Fibroblast of skin of right biceps (primary cell): ENCODE results near the gene SH3RF3.

Experiments used
- DNase-seq: peaks from one replicate; pipeline ENCODE4 v3.0.0-alpha.2; 2013

The SH3RF3 gene

GRCh38 chr2:109459485-109459884 lies 330.5 kb downstream of the SH3RF3 start:
- DNase-seq: peak; percentile 47

- no peak for DNase-seq
Measured at GRCh38 chr2:109460553-109461324, 331.7 kb downstream of the SH3RF3 start.

DNA sequence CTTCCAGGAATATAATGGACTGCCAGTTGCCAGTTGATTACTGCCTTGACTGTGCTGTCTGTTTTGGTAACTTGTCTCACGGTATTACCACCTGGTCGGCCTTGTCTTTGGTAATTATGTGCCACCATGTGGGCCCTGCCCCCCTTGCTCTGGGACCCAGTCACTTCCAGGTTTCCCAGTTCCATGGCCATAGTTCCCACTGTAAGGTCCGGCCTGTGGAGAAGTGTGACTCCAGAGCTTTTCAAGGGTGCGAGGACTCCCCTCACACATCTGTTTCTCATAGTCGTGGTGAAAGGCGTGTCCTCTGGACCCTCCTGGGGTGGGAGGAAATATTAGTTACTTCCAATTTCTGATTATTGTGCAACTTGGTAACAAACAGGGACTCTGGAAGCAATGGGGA lies 334.2 kb downstream of the SH3RF3 start:
- no peak for DNase-seq

- no peak for DNase-seq
Measured at GRCh38 chr2:109463891-109464290, 334.9 kb downstream of the SH3RF3 start.

DNA sequence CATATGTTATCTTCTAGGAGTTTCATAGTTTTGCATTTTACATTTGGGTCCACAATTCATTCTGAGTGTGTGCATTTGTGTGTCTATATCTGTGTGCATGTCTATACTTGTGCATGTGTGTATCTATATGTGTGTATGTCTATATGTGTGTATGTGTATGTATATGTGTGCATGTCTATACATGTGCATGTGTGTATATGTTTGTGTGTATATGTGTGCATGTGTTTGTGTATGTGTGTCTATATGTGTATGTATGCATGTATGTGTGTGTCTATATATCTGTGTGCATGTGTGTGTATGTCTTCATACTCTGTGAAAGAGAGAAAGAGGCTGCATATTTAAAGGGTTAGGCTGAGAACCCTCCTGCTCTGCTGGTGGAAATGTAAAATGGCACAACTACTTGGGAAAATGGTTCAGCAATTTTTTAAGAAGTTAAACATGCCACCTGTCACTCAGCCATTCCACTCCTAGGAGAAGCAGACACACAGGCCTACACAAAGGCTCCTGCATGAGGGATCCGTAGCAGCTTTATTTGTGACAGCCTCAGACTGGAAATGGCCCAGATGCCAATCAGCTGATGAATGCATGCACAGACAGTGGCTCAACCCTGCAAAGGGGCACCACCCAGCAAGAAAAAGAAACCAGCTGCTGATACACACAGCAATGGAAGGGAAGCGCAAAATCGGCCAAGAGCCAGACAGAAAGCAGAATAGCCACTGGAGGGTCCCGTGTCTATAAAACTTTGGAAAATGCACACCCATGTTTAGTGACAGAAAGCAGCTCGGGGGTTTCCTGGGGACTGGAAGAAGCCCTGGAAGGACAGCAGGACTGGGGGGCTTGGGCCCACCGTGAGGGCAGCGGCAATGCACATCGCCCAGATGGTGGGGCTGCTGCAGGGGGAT lies 337.9 kb downstream of the SH3RF3 start:
- peak; percentile 73 for DNase-seq

DNA sequence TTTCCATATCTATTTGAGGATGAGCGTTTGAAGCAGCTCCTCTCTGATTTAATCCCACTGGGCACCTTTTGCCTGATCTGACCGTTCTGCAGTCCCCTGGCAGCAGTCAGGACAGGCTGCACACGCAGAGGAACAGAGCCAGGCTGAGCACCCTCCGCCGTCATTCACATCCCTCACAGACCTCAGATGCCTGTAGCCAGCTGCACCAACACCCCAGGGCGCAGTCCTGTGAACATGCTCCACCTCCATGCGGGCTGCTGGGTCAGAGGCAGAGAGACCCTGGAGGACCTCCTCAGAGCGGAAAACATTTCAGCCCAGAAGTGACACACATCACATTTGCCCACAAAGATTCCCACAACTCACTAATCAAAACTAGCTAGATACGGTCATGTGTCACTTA lies 338.7 kb downstream of the SH3RF3 start:
- no peak for DNase-seq

- DNase-seq: no peak
Measured at GRCh38 chr2:109468893-109469292, 339.9 kb downstream of the SH3RF3 start.

DNA sequence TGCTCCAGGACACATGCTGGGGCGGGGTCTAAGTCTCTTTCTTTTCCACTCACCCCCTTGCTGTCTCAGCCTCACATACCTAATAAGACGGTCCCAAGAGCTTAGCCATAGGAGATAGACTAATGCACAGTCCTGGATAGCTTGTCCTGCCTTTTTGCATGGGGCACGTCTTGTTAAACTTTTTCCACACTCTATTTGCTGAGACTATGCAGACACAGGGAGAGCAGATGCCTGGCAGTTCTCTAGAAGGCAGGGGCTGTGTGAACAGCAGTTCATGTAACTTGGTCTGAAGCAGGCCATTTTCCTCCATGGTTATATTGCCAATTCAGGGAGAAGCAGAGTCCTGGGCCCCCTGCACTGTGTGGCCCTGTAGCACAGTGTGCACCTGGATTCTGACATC lies 342.7 kb downstream of the SH3RF3 start:
- no peak for DNase-seq

- DNase-seq: peak; percentile 11
Measured at GRCh38 chr2:109472331-109472959, 343.4 kb downstream of the SH3RF3 start.

DNA sequence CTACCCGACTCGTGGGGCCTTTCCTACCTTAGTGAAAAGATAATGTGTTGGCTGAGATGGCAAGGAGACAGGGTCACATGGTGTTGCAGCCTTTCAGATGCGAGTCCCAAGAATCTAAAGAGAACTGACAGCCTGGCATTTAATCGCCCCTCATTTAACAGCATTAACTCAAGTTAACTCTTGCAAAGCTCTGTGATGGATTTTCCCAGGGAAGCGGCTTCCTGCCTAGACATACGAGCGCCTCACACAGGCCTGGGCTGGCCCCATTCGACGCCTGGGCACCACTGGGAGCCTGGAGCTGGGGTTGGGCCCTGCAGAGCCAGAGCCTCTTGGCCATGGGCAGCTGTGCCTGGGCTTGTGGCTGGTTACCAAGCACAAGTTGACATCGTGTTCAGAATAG lies 344.0 kb downstream of the SH3RF3 start:
- no peak for DNase-seq

GRCh38 chr2:109473616-109474318 lies 344.8 kb downstream of the SH3RF3 start:
- DNase-seq: no peak

GRCh38 chr2:109474319-109474825 lies 345.4 kb downstream of the SH3RF3 start:
- DNase-seq: no peak

DNA sequence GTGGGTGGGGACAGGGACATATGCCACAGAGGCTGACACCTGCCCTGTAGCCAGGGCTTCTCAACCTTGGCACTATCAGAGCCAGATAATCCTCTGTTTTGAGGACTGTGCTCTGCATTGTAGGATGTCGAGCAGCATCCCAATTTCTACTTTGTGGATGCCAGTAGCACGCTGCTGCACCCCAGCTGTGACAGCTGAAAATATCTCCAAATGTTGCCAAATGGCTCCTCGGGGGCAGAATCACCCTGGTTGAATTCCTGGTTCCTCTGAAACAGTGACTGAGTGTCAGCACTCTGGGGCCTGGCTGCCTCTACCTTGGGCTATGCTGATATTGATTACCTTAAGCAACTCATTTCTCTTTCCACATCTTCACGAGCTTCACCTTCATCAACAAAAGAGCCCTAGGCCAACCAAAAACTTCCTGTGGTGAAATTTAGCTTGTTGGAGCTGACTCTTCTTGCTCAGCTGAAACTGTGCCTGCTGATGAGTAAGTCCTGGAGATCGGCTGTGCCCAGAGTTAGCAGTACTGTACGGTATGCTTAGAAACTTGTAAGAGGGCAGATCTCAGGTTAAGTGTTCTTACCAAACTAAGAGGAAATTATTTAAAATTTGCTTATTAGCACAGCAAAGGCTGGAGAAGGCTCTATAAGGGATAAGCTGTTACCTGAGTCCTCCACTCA lies 346.7 kb downstream of the SH3RF3 start:
- DNase-seq: peak; percentile 35

DNA sequence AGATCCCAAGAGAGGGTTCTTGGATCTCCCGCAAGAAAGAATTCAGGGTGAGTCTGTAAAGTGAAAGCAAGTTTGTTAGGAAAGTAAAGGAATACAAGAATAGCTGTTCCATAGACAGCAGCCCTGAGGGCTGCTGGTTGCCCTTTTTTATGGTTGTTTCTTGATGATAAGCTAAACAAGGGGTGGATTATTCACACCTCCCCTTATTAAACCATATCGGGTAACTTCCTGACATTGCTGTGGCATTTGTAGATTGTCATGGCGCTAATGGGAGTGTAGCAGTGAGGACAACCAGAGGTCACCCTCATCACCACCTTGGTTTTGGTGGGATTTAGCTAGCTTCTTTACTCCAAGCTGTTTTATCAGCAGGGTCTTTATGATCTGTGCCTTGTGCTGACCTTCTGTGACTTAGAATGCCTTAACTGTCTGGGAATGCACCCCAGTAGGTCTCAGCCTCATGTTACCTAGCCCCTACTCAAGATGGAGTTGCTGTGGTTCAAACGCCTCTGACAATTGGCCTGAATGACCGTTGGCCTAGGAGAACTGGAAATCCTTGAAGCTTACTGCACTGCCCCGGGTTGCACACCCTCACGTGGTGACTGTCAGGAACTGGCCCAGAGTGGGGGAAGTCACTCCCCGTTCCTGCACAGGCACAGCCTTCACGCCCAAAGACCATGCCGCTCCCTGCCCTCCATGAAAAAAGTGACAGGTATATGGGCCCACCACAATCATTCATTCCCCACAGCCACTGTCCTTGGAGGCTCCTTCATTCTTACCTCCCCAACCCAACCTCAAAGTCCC lies 347.8 kb downstream of the SH3RF3 start:
- DNase-seq: no peak

DNA sequence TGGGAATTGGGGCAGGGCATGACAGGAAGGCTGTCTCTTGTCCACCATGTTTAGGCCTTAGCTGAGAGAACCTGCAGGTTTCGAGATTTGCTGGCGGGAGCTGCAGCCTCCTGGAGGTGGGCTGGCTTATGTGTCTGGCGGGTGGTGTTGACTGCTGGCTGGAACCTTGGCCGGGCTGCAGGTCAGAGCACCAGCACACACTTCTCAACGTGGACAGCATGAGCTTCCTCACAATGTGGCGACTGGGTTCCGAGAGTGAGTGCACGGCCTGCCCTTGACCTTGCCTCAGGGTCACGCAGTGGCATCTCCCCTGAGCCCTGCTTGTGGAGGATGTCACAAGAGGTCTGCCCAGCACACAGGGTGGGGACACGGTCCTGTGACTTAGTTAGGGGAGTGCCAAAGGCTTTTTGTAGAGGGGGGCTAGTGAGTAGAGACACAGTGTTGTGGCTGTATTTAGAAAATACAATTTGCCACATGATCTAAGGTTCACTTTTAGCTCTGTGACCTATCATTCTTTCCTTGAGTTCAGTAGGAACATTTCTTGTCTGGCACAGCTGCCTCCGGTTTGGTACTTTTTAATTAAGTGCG lies 350.0 kb downstream of the SH3RF3 start:
- no peak for DNase-seq

DNA sequence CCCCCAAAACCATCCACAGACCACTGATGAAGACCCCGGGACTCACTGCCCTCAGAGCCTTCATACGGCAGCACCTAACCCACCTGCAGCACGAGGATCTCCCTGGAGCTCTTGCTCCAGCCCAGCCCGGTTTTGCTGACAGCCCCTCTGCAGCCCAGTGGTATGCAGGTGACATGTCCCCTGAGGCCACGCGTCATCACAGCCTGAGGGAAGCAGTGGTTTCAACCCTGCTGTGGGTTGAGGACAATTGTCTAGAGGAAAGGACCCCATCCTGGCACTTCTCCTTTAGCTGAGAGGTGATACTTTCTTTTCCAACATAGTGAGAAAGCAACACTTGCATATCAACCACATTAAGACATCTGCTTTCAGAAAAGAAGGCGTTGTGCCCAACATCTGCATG lies 350.8 kb downstream of the SH3RF3 start:
- no peak for DNase-seq

GRCh38 chr2:109480486-109481195 lies 351.6 kb downstream of the SH3RF3 start:
- no peak for DNase-seq

DNA sequence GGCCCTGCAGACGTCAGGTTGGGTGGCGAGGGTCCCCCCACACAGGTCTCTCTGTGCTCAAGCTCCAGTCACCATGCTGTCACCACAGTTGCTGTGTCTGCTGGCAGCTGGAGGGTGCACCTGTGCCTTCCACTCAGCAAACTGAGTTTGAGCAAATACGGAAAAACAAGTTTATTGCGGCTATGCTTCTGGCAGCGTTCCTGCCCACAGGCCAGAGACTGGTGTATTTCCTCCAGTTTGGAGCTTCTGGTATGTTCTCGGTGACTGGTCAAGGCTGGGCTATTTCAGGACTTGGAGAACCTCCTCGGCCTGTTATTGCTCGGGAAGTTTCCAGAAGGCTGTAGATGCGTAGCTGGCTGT lies 352.2 kb downstream of the SH3RF3 start:
- no peak for DNase-seq

- no peak for DNase-seq
Measured at GRCh38 chr2:109481599-109481998, 352.6 kb downstream of the SH3RF3 start.

- no peak for DNase-seq
Measured at GRCh38 chr2:109482361-109482861, 353.4 kb downstream of the SH3RF3 start.
